Mesothelial cell of epicardium (in vitro differentiated cells): ENCODE data around the gene IFT20. TPM values are rescaled to one million over a fixed set of nuclear protein-coding genes. Genes with fewer than 3 reads are reported as not detected.

ENCODE experiments used
- DNase-seq, 2 experiments: peaks; one replicate each; pipeline ENCODE4 v3.0.0; 2021; ENCODE audit warnings: low spot score in 2 of 2; ENCODE audit not compliant: unreplicated experiment in 2 of 2
- H3K27ac Mint-ChIP-seq: 2 replicates; pipeline ENCODE4 v1.8.0; 2021; ENCODE audit warnings: mixed read lengths
- H3K27me3 Mint-ChIP-seq: 2 replicates; pipeline ENCODE4 v1.8.0; 2021; ENCODE audit warnings: low read depth, mixed read lengths
- H3K36me3 Mint-ChIP-seq: 2 replicates; pipeline ENCODE4 v1.8.0; 2021; ENCODE audit warnings: mixed read lengths
- H3K4me1 Mint-ChIP-seq: 2 replicates; pipeline ENCODE4 v1.8.0; 2021; ENCODE audit warnings: mixed read lengths
- H3K4me3 Mint-ChIP-seq: 2 replicates; pipeline ENCODE4 v1.8.0; 2021; ENCODE audit warnings: mild to moderate bottlenecking, moderate library complexity, mixed read lengths
- H3K9me3 Mint-ChIP-seq: 2 replicates; pipeline ENCODE4 v1.8.0; 2021; ENCODE audit warnings: mixed read lengths
- CTCF ChIP-seq: fragments of 200-600 bp; sonication (generic); IDR thresholded peaks from one replicate; pipeline ENCODE4 v1.5.0; 2021; ENCODE audit warnings: antibody characterized with exemption; ENCODE audit not compliant: unreplicated experiment
- total RNA-seq: library from RNA; stranded (reverse); gene quantifications from 3 replicates; pipeline ENCODE4 v1.2.1, GENCODE V29; 2021

IFT20 gene
- total RNA-seq, 1 donor from 2014 or later, result 40.2 TPM

GRCh38 chr17:28335959-28336871, 943 bp upstream of the IFT20 start:
- Mint-ChIP-seq H3K36me3 (peaks cover 4% of the 10 kb centered on the region), H3K4me3 (peak overlapping the region; percentile 99), H3K27ac (peak overlapping the region; percentile 100), H3K9me3 (no peaks in the 10 kb centered on the region), H3K27me3 (no peaks in the 10 kb centered on the region), H3K4me1 (peaks cover 31% of the 10 kb centered on the region)
- TF ChIP-seq CTCF, result no peak
- peak; percentile 52 to 70 for DNase-seq

- DNase-seq, result no peak
- H3K27me3 Mint-ChIP-seq, result no peaks in the 10 kb centered on the region
- peak overlapping the region; percentile 99 for H3K4me3 Mint-ChIP-seq
- H3K36me3 Mint-ChIP-seq, result no peaks in the 10 kb centered on the region
- H3K4me1 Mint-ChIP-seq, result peaks cover 31% of the 10 kb centered on the region
- no peaks in the 10 kb centered on the region for H3K9me3 Mint-ChIP-seq
- H3K27ac Mint-ChIP-seq, result peak overlapping the region; percentile 100
- TF ChIP-seq CTCF, result no peak
Measured at GRCh38 chr17:28334666-28335200, 539 bp downstream of the IFT20 start.

GRCh38 chr17:28334171-28334570, 1.1 kb downstream of the IFT20 start:
- Mint-ChIP-seq H3K4me1 (peaks cover 31% of the 10 kb centered on the region), H3K4me3 (peak overlapping the region; percentile 99)
- TF ChIP-seq CTCF, result no peak

GRCh38 chr17:28333083-28333746, 2.1 kb downstream of the IFT20 start:
- no peak for TF ChIP-seq CTCF
- H3K4me3 Mint-ChIP-seq, result peak overlapping the region; percentile 99
- DNase-seq, result no peak
- H3K4me1 Mint-ChIP-seq, result peaks cover 31% of the 10 kb centered on the region
- no peaks in the 10 kb centered on the region for H3K9me3 Mint-ChIP-seq
- H3K36me3 Mint-ChIP-seq, result peaks cover 3% of the 10 kb centered on the region
- H3K27me3 Mint-ChIP-seq, result no peaks in the 10 kb centered on the region
- H3K27ac Mint-ChIP-seq, result peak overlapping the region; percentile 100

More at GRCh38 chr17:28334171-28334570, 1.1 kb downstream of the IFT20 start:
- no peaks in the 10 kb centered on the region for H3K36me3 Mint-ChIP-seq
- H3K27me3 Mint-ChIP-seq, result no peaks in the 10 kb centered on the region
- no peak for DNase-seq
- no peaks in the 10 kb centered on the region for H3K9me3 Mint-ChIP-seq
- peak overlapping the region; percentile 100 for H3K27ac Mint-ChIP-seq

- H3K4me3 Mint-ChIP-seq, result no peak overlapping the region
- H3K27ac Mint-ChIP-seq, result no peak overlapping the region
- no peaks in the 10 kb centered on the region for H3K9me3 Mint-ChIP-seq
- no peak for DNase-seq
- peaks cover 7% of the 10 kb centered on the region for H3K36me3 Mint-ChIP-seq
- H3K27me3 Mint-ChIP-seq, result no peaks in the 10 kb centered on the region
- H3K4me1 Mint-ChIP-seq, result peaks cover 23% of the 10 kb centered on the region
- TF ChIP-seq CTCF, result no peak
Measured at GRCh38 chr17:28331891-28332420, 3.3 kb downstream of the IFT20 start.
